IMR-90 (cell line): ENCODE data around the gene PALM3. TPM values are rescaled to one million over a fixed set of nuclear protein-coding genes. Genes with fewer than 3 reads are reported as not detected.
A peak's percentile ranks its signal among the peaks of the same experiment; 100 is the strongest.

Source experiments
- ATAC-seq: fragments of 200-7000 bp; cut with Tn5 transposase; 2 replicates; pipeline ENCODE4 v1.9.1; 2020; ENCODE audit warnings: low read depth, mild to moderate bottlenecking, moderate library complexity
- BruUV-seq: library from RNA; stranded (reverse); fragments of 400-500 nt; replicated peaks from 2 replicates; lab custom pipeline; 2021; lab: Mats Ljungman, UMichigan
- CTCF ChIA-PET: fragments of 300-600 bp; formaldehyde crosslinking; extraction: SDS; loops from one replicate; lab custom pipeline; 2021; ENCODE audit warnings: antibody characterized with exemption; lab: Yijun Ruan, JAX
- POLR2A ChIA-PET: fragments of 300-600 bp; sonication (Branson Sonifier 250); formaldehyde crosslinking; loops from one replicate; lab custom pipeline; 2022; ENCODE audit warnings: antibody characterized with exemption; ENCODE audit not compliant: unreplicated experiment; lab: Charles Lee
- DNase-seq: peaks from one replicate; pipeline ENCODE4 v3.0.0; 2013
- H2AFZ ChIP-seq: replicated peaks from 2 replicates; pipeline ENCODE3; 2013; ENCODE audit warnings: low read length, mild to moderate bottlenecking; ENCODE audit not compliant: poor library complexity
- H2AK5ac ChIP-seq: 2 replicates; pipeline ENCODE4 v1.6.1; 2013; ENCODE audit warnings: low read depth, low read length, inconsistent platforms
- H2AK9ac ChIP-seq: replicated peaks from 2 replicates; pipeline ENCODE3; 2013; ENCODE audit warnings: mild to moderate bottlenecking, low read depth, low read length, moderate library complexity; ENCODE audit not compliant: poor library complexity
- H2BK120ac ChIP-seq: 2 replicates; pipeline ENCODE4 v1.6.1; 2013; ENCODE audit warnings: low read depth, low read length, inconsistent platforms
- H2BK15ac ChIP-seq: 3 replicates; pipeline ENCODE4 v1.6.1; 2013; ENCODE audit warnings: low read depth, low read length, inconsistent platforms
- H2BK20ac ChIP-seq: 2 replicates; pipeline ENCODE4 v1.6.1; 2013; ENCODE audit warnings: low read depth, mild to moderate bottlenecking, inconsistent platforms, low read length, moderate library complexity
- H2BK5ac ChIP-seq: 2 replicates; pipeline ENCODE4 v1.6.1; 2013; ENCODE audit warnings: mild to moderate bottlenecking, low read depth, low read length, inconsistent platforms; ENCODE audit not compliant: poor library complexity, severe bottlenecking
- H3K14ac ChIP-seq: replicated peaks from 2 replicates; pipeline ENCODE4 v1.6.1; 2013; ENCODE audit warnings: low read depth, low read length, inconsistent platforms
- H3K18ac ChIP-seq: 2 replicates; pipeline ENCODE4 v1.6.1; 2013; ENCODE audit warnings: low read depth, low read length, control low read depth
- H3K23ac ChIP-seq: 2 replicates; pipeline ENCODE4 v1.6.1; 2013; ENCODE audit warnings: low read depth, low read length, inconsistent platforms
- H3K27ac ChIP-seq: 2 replicates; pipeline ENCODE4 v1.5.1; 2013; ENCODE audit warnings: mild to moderate bottlenecking, control low read depth, low read length; ENCODE audit not compliant: insufficient read depth
- H3K27me3 ChIP-seq: 2 replicates; pipeline ENCODE4 v1.6.1; 2013; ENCODE audit warnings: low read length; ENCODE audit not compliant: control insufficient read depth, insufficient read depth
- H3K36me3 ChIP-seq: 2 replicates; pipeline ENCODE4 v1.6.1; 2013; ENCODE audit warnings: low read length, mixed read lengths; ENCODE audit not compliant: control insufficient read depth, insufficient read depth
- H3K4ac ChIP-seq: 2 replicates; pipeline ENCODE4 v1.6.1; 2013; ENCODE audit warnings: low read depth, low read length, inconsistent platforms
- H3K4me1 ChIP-seq: 2 replicates; pipeline ENCODE4 v1.6.1; 2013; ENCODE audit warnings: low read length, mixed read lengths; ENCODE audit not compliant: control insufficient read depth, insufficient read depth
- H3K4me2 ChIP-seq: 2 replicates; pipeline ENCODE4 v1.6.1; 2013; ENCODE audit warnings: low read depth, mild to moderate bottlenecking, control low read depth, low read length, moderate library complexity
- H3K4me3 ChIP-seq: 2 replicates; pipeline ENCODE4 v1.5.1; 2013; ENCODE audit warnings: low read depth, mild to moderate bottlenecking, control low read depth, low read length, moderate library complexity; ENCODE audit not compliant: insufficient read depth
- H3K56ac ChIP-seq: 2 replicates; pipeline ENCODE4 v1.6.1; 2013; ENCODE audit warnings: low read length, inconsistent platforms; ENCODE audit not compliant: insufficient read depth; ENCODE audit errors: extremely low read depth
- H3K79me1 ChIP-seq, 2 experiments: 2 replicates each; pipeline ENCODE4 v1.6.1; 2013; ENCODE audit warnings: low read length in 2 of 2, inconsistent platforms in 1 of 2, low read depth in 1 of 2
- H3K9ac ChIP-seq: 2 replicates; pipeline ENCODE4 v1.6.1; 2013; ENCODE audit warnings: low read depth, low read length, control low read depth
- H3K9me1 ChIP-seq: 2 replicates; pipeline ENCODE4 v1.6.1; 2013; ENCODE audit warnings: low read length, inconsistent platforms; ENCODE audit not compliant: insufficient read depth
- H3K9me3 ChIP-seq: 2 replicates; pipeline ENCODE4 v1.6.1; 2013; ENCODE audit warnings: low read length; ENCODE audit not compliant: control insufficient read depth, insufficient read depth
- H4K20me1 ChIP-seq: 2 replicates; pipeline ENCODE4 v1.6.1; 2013; ENCODE audit warnings: low read length, inconsistent platforms; ENCODE audit not compliant: insufficient read depth
- H4K5ac ChIP-seq: 2 replicates; pipeline ENCODE4 v1.6.1; 2013; ENCODE audit warnings: mild to moderate bottlenecking, low read depth, low read length, control low read depth
- H4K8ac ChIP-seq, 2 experiments: 2 replicates each; pipeline ENCODE4 v1.6.1; 2013; ENCODE audit warnings: low read depth in 2 of 2, low read length in 2 of 2, control low read depth in 1 of 2, inconsistent platforms in 1 of 2
- H4K91ac ChIP-seq: 2 replicates; pipeline ENCODE4 v1.6.1; 2013; ENCODE audit warnings: low read depth, low read length, inconsistent platforms; ENCODE audit not compliant: insufficient read depth
- BHLHE40 ChIP-seq: fragments of 150-350 bp; IDR thresholded peaks from 2 replicates; pipeline ENCODE4 v1.6.1; 2016; ENCODE audit warnings: mild to moderate bottlenecking, low read depth, low read length
- CEBPB ChIP-seq: IDR thresholded peaks from 2 replicates; pipeline ENCODE4 v1.6.1; 2012; ENCODE audit warnings: low read depth, low read length, improper control_type of control experiment
- CHD1 ChIP-seq: IDR thresholded peaks from 2 replicates; pipeline ENCODE4 v1.6.1; 2012; ENCODE audit warnings: low read depth, low read length, improper control_type of control experiment
- MAFK ChIP-seq: IDR thresholded peaks from 2 replicates; pipeline ENCODE4 v1.6.1; 2012; ENCODE audit warnings: low read depth, low read length, improper control_type of control experiment
- MAZ ChIP-seq: IDR thresholded peaks from 2 replicates; pipeline ENCODE4 v1.6.1; 2012; ENCODE audit warnings: low read depth, mild to moderate bottlenecking, low read length, improper control_type of control experiment, moderate library complexity, borderline replicate concordance
- MXI1 ChIP-seq: IDR thresholded peaks from 2 replicates; pipeline ENCODE4 v1.6.1; 2012; ENCODE audit warnings: low read depth, mild to moderate bottlenecking, low read length, moderate library complexity, borderline replicate concordance
- POLR2A ChIP-seq: IDR thresholded peaks from 2 replicates; pipeline ENCODE4 v1.6.1; 2012; ENCODE audit warnings: mild to moderate bottlenecking, low read depth, low read length
- WGBS, 2 experiments: methylation state at CpG; one replicate each; pipeline versions ENCODE4 v1.1.5 to v1.1.7; 2013; ENCODE audit warnings: missing lambda C conversion rate in 2 of 2; ENCODE audit not compliant: insufficient read length in 1 of 2; ENCODE audit errors: extremely low coverage in 2 of 2; 5-methylcytosine and 5-hydroxymethylcytosine counted together
- dilution Hi-C: fragments of 300-500 bp; cut with HindIII; formaldehyde crosslinking; loops from one replicate; pipeline ENCODE4 v1.14.3; 2018; ENCODE audit warnings: low sequenced_read_pairs; ENCODE audit not compliant: unreplicated experiment
- in situ Hi-C: fragments of 300-500 bp; cut with MboI; formaldehyde crosslinking; loops from 3 replicates; pipeline ENCODE4 v1.14.3; 2019; ENCODE audit warnings: low sequenced_read_pairs, inconsistent platforms, mixed read lengths
- intact Hi-C: fragments of 100-400 bp; cut with micrococcal nuclease; formaldehyde crosslinking; loops from 2 replicates; pipeline ENCODE4 v1.10.0; 2022
- polyA plus RNA-seq, 3 experiments: library from polyadenylated mRNA; depleted of rRNA; stranded (reverse); fragments of >200 nt; gene quantifications; 2 replicates each; pipeline ENCODE4 v1.2.3, GENCODE V29; 2012; ENCODE audit warnings: low replicate concordance in 1 of 3
- total RNA-seq: library from RNA; depleted of rRNA; stranded (reverse); fragments of >200 nt; gene quantifications from 2 replicates; pipeline ENCODE4 v1.2.3, GENCODE V29; 2012
- TF ChIP-seq, protein P1 (sequence below): fragments of 150-350 bp; IDR thresholded peaks from 2 replicates; pipeline ENCODE4 v1.6.1; 2016; ENCODE audit warnings: low read depth, mild to moderate bottlenecking, low read length, moderate library complexity, borderline replicate concordance

The PALM3 gene
- total and polyA plus RNA-seq, 2 of the 4 experiments (the other 2 are of a cell fraction), result 0.18 to 0.84 TPM

DNA sequence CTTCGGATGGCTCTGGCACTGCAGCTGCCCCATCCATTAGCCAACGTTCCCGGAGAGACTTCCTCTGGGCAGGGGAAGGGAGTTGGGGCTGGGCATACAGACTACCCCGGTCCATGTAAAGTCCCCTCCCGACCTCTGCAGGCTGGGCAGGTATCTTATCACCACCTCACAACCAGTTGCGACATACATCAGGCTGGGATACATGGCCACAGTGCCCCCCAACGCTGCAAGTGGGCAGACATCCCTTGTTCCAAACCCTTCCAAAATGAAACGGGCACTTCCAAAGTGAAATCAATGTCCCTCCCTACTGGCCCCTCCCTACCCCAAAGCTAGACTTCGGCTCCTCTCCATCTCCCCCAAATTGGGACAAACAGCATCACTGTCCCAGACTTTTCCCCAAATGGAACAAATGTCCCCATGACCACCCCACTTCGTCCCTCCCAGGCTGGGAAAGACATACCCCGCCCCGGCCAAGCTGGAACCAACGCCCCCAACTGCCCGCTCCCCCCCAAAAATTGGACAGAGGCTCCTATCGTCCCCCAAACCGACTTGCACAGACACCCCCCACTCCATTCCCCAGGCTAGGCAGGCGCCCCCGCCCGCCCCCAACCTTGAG, 5.0 kb downstream of the PALM3 start:
- H3K23ac ChIP-seq, result no peak overlapping the region
- H3K18ac ChIP-seq, result no peak overlapping the region
- no peak overlapping the region for H2BK120ac ChIP-seq
- H3K4me1 ChIP-seq, result peaks cover 1% of the 10 kb centered on the region; the same call in 1 of the 2 replicates
- no peak overlapping the region for H2BK5ac ChIP-seq
- H3K9me1 ChIP-seq, result no peaks in the 10 kb centered on the region
- no peak for DNase-seq
- CTCF ChIA-PET, result interaction anchor here (1.1 kb wide), 1 partner anchor 14 kb away, joined by 6 read pairs; no protein-coding TSS in a partner anchor
- no peak overlapping the region for H4K5ac ChIP-seq
- in situ Hi-C loops, result no loop called here
- peak overlapping the region; percentile 41 for H3K4me3 ChIP-seq
- H3K4me2 ChIP-seq, result no peak overlapping the region; the same call in 1 of the 2 replicates
- no peak overlapping the region for H2AK9ac ChIP-seq
- no peaks in the 10 kb centered on the region for H3K79me1 ChIP-seq
- H2AFZ ChIP-seq, result peak overlapping the region; percentile 87
- H3K14ac ChIP-seq, result no peak overlapping the region
- H3K9me3 ChIP-seq, result peaks cover 2% of the 10 kb centered on the region; the same call in 1 of the 2 replicates
- H2AK5ac ChIP-seq, result no peak overlapping the region
- H4K91ac ChIP-seq, result no peak overlapping the region
- intact Hi-C loops, result no loop called here
- TF ChIP-seq BHLHE40 (no peak), POLR2A (no peak), CHD1 (no peak), MAFK (no peak), MAZ (no peak), MXI1 (no peak), CEBPB (peak; percentile 61; the same call in 1 of the 2 replicates)
- TF ChIP-seq, protein P1, sequence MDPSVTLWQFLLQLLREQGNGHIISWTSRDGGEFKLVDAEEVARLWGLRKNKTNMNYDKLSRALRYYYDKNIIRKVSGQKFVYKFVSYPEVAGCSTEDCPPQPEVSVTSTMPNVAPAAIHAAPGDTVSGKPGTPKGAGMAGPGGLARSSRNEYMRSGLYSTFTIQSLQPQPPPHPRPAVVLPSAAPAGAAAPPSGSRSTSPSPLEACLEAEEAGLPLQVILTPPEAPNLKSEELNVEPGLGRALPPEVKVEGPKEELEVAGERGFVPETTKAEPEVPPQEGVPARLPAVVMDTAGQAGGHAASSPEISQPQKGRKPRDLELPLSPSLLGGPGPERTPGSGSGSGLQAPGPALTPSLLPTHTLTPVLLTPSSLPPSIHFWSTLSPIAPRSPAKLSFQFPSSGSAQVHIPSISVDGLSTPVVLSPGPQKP, result no peak
- H3K4ac ChIP-seq, result no peak overlapping the region
- H2BK15ac ChIP-seq, result no peak overlapping the region
- WGBS, 2 experiments, result 52% methylated on average over 2 of the region's 19 CpGs; no CpG with 5 or more reads in 1 of the 2 experiments
- no peak overlapping the region for H3K27ac ChIP-seq
- no peak for ATAC-seq
- H4K8ac ChIP-seq, result no peak overlapping the region
- H3K27me3 ChIP-seq, result peaks cover 36% of the 10 kb centered on the region
- H3K36me3 ChIP-seq, result no peaks in the 10 kb centered on the region
- H4K20me1 ChIP-seq, result no peaks in the 10 kb centered on the region
- dilution Hi-C loops, result no loop called here
- BruUV-seq, result no TSS peak
- H3K9ac ChIP-seq, result no peak overlapping the region
- POLR2A ChIA-PET, result no interaction called here
- no peak overlapping the region for H3K56ac ChIP-seq
- no peak overlapping the region for H2BK20ac ChIP-seq
